Gastroesophageal sphincter (tissue), 3 donors: ENCODE measurements around the gene DIPK1A.
A peak's percentile ranks its signal among the peaks of the same experiment; 100 is the strongest.

Experiments
- EP300 ChIP-seq: sonication (generic); formaldehyde crosslinking; IDR thresholded peaks from one replicate; pipeline ENCODE4 v1.6.1; 2017; ENCODE audit warnings: antibody characterized with exemption, mild to moderate bottlenecking
- POLR2A ChIP-seq, 2 donors: fragments of 450-650 bp; IDR thresholded peaks; one replicate each; pipeline ENCODE4 v1.6.1; 2017; ENCODE audit warnings: antibody characterized with exemption in 2 of 2, mild to moderate bottlenecking in 2 of 2, moderate library complexity in 1 of 2
- POLR2AphosphoS5 ChIP-seq: sonication (generic); formaldehyde crosslinking; IDR thresholded peaks from one replicate; pipeline ENCODE4 v1.6.1; 2017; ENCODE audit warnings: antibody characterized with exemption
- TF ChIP-seq, protein P1 (sequence below), 4 experiments: fragments of 200-600 bp in 2 of 4; fragments of 450-650 bp in 2 of 4; sonication (generic) in 1 of 4; IDR thresholded peaks; one replicate each; pipeline ENCODE4 v1.5.1; 2017 to 2019; ENCODE audit warnings: antibody characterized with exemption in 4 of 4, mild to moderate bottlenecking in 2 of 4, moderate library complexity in 2 of 4

DNA sequence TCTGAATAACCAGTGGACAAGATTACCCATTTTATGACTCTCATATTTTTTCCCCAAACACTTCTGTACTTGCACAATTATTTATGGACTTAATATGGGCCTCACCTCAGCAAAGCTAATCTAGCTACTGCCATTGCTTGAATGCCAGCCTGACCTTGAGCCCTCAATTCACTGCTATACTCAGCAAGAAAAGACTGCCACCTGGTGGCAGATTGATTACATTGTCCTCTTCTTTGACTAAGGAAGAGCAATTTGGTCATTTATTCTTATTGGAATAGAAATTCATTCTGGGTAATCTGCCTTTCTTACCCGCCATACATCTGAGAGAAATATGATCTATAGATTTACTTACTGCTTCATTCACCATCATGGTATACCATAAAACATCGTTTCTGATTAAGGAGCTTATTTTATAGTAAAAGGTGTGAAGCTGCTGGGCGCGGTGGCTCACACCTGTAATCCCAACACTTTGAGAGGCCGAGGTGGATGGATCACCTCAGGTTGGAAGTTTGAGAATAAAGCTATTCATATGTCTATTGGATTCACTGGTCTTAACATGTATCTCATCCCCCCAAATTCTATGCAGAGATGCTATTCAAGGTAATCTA lies 32.9 kb upstream of the DIPK1A start:
- TF ChIP-seq, protein P1, sequence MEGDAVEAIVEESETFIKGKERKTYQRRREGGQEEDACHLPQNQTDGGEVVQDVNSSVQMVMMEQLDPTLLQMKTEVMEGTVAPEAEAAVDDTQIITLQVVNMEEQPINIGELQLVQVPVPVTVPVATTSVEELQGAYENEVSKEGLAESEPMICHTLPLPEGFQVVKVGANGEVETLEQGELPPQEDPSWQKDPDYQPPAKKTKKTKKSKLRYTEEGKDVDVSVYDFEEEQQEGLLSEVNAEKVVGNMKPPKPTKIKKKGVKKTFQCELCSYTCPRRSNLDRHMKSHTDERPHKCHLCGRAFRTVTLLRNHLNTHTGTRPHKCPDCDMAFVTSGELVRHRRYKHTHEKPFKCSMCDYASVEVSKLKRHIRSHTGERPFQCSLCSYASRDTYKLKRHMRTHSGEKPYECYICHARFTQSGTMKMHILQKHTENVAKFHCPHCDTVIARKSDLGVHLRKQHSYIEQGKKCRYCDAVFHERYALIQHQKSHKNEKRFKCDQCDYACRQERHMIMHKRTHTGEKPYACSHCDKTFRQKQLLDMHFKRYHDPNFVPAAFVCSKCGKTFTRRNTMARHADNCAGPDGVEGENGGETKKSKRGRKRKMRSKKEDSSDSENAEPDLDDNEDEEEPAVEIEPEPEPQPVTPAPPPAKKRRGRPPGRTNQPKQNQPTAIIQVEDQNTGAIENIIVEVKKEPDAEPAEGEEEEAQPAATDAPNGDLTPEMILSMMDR (IDR thresholded peaks at IDR 0.05) = peak; percentile 86 to 97 (median 92)
- TF ChIP-seq POLR2AphosphoS5 (no peak), POLR2A (IDR thresholded peaks at IDR 0.05) (no peak), EP300 (no peak)
